ENCODE data around the gene IFRD1. TPM values are rescaled to one million over a fixed set of nuclear protein-coding genes. Genes with fewer than 3 reads are reported as not detected.

Gene IFRD1
- polyA plus RNA-seq, 1 donor (not counting 4 experiments of a cell fraction or from before 2014, with no cell fraction given), result 38.3 TPM

GRCh38 chr7:112509402-112509801, 59.1 kb downstream of the IFRD1 start:
- Histone ChIP-seq H4K20me1 (ENCODE audit: control insufficient read depth, extremely low read depth, insufficient read depth, low read length) (no peaks in the 10 kb centered on the region), H3K27ac (ENCODE audit: control insufficient read depth, insufficient read depth, low read length) (no peak overlapping the region), H2AFZ (ENCODE audit: control insufficient read depth, low read length) (no peak overlapping the region), H3K27me3 (ENCODE audit: control insufficient read depth, extremely low read depth, insufficient read depth, low read length) (peaks cover 4% of the 10 kb centered on the region), H3K9me1 (ENCODE audit: control insufficient read depth, extremely low read depth, insufficient read depth, low read length) (no peaks in the 10 kb centered on the region), H3K9me3 (ENCODE audit: control insufficient read depth, low read depth, low read length) (no peaks in the 10 kb centered on the region), H3K4me3 (ENCODE audit: control insufficient read depth in 2 of 3, extremely low read depth in 1 of 3, insufficient read depth in 2 of 3, low read depth in 1 of 3, low read length in 3 of 3) (no peak overlapping the region), H3K36me3 (ENCODE audit: control insufficient read depth in 2 of 2, extremely low read depth in 1 of 2, insufficient read depth in 2 of 2, low read length in 2 of 2) (no peaks in the 10 kb centered on the region), H3K9ac (ENCODE audit: control insufficient read depth, extremely low read depth, insufficient read depth, low read length) (no peak overlapping the region), H3K79me2 (ENCODE audit: control insufficient read depth, insufficient read depth, low read length) (no peaks in the 10 kb centered on the region), H3K4me2 (ENCODE audit: control insufficient read depth, extremely low read depth, insufficient read depth, low read depth, low read length) (no peak overlapping the region), H3K4me1 (ENCODE audit: control insufficient read depth, extremely low read depth, insufficient read depth, low read length) (peaks cover 7% of the 10 kb centered on the region)
- DNase-seq (ENCODE audit: low read depth, low spot score) (no peak), FAIRE-seq (no peak)
- TF ChIP-seq EZH2 (IDR thresholded peaks at IDR 0.05; ENCODE audit: low read length), result no peak
- TF ChIP-seq, protein P1, sequence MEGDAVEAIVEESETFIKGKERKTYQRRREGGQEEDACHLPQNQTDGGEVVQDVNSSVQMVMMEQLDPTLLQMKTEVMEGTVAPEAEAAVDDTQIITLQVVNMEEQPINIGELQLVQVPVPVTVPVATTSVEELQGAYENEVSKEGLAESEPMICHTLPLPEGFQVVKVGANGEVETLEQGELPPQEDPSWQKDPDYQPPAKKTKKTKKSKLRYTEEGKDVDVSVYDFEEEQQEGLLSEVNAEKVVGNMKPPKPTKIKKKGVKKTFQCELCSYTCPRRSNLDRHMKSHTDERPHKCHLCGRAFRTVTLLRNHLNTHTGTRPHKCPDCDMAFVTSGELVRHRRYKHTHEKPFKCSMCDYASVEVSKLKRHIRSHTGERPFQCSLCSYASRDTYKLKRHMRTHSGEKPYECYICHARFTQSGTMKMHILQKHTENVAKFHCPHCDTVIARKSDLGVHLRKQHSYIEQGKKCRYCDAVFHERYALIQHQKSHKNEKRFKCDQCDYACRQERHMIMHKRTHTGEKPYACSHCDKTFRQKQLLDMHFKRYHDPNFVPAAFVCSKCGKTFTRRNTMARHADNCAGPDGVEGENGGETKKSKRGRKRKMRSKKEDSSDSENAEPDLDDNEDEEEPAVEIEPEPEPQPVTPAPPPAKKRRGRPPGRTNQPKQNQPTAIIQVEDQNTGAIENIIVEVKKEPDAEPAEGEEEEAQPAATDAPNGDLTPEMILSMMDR (optimal IDR thresholded peaks at IDR 0.05 in 1 of 3, IDR thresholded peaks at IDR 0.05 in 1 of 3, conservative IDR thresholded peaks at IDR 0.05 in 1 of 3; ENCODE audit: extremely low read depth in 1 of 3, insufficient read depth in 2 of 3, low read length in 3 of 3), result no peak
- dilution Hi-C loops (cut with MboI; ENCODE audit: extremely low pct_ligation_motif_present, low sequenced_read_pairs), result no loop called here

DNA sequence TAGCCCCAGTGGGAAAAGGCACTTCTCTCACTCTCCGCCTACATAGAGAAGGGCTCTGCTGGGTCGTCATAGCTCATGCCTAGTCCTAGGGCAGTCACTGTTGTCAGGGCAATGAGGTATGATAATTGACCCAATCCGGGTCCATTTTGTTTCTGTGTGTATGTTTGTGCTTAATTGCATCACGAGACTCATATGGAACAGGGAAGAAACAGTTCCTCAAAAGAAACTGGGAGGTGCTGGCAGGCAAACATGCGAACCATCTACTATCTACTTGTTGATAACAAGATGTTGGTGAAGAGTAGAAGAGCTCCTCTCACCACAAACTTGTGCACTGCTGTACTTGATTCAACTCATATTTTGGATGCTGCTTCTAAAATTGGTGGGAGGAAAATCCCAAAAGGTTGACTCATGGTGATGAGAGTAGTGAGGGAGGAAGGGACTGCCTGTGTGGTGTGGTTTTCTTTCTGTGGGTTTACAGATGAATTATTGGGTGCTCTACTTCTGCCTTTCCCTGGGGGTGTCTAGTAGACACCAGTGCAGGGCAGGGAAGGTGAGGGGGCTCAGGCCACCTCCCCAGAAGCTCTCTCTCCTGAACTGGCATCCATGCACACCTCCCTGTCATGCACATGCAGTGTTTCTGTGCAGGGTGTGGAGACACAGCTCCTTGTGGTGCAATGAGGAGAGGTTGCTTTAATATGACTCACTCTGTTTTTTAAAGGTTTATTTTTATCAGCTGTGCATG, 59.9 kb downstream of the IFRD1 start:
- Histone ChIP-seq H3K9ac (ENCODE audit: control insufficient read depth, extremely low read depth, insufficient read depth, low read length) (no peak overlapping the region), H3K9me1 (ENCODE audit: control insufficient read depth, extremely low read depth, insufficient read depth, low read length) (no peaks in the 10 kb centered on the region), H4K20me1 (ENCODE audit: control insufficient read depth, extremely low read depth, insufficient read depth, low read length) (no peaks in the 10 kb centered on the region), H3K4me1 (ENCODE audit: control insufficient read depth, extremely low read depth, insufficient read depth, low read length) (peaks cover 7% of the 10 kb centered on the region), H3K4me3 (ENCODE audit: control insufficient read depth in 2 of 3, extremely low read depth in 1 of 3, insufficient read depth in 2 of 3, low read depth in 1 of 3, low read length in 3 of 3) (no peak overlapping the region), H3K4me2 (ENCODE audit: control insufficient read depth, extremely low read depth, insufficient read depth, low read depth, low read length) (no peak overlapping the region), H3K9me3 (ENCODE audit: control insufficient read depth, low read depth, low read length) (no peaks in the 10 kb centered on the region), H3K79me2 (ENCODE audit: control insufficient read depth, insufficient read depth, low read length) (no peaks in the 10 kb centered on the region), H3K27me3 (ENCODE audit: control insufficient read depth, extremely low read depth, insufficient read depth, low read length) (peaks cover 4% of the 10 kb centered on the region), H3K27ac (ENCODE audit: control insufficient read depth, insufficient read depth, low read length) (no peak overlapping the region), H2AFZ (ENCODE audit: control insufficient read depth, low read length) (no peak overlapping the region), H3K36me3 (ENCODE audit: control insufficient read depth in 2 of 2, extremely low read depth in 1 of 2, insufficient read depth in 2 of 2, low read length in 2 of 2) (no peaks in the 10 kb centered on the region)
- FAIRE-seq (no peak), DNase-seq (ENCODE audit: low read depth, low spot score) (no peak)
- dilution Hi-C loops (cut with MboI; ENCODE audit: extremely low pct_ligation_motif_present, low sequenced_read_pairs), result no loop called here
- TF ChIP-seq, protein P1 (optimal IDR thresholded peaks at IDR 0.05 in 1 of 3, IDR thresholded peaks at IDR 0.05 in 1 of 3, conservative IDR thresholded peaks at IDR 0.05 in 1 of 3; ENCODE audit: extremely low read depth in 1 of 3, insufficient read depth in 2 of 3, low read length in 3 of 3), result no peak
- no peak for TF ChIP-seq EZH2 (IDR thresholded peaks at IDR 0.05; ENCODE audit: low read length)
